Medulla oblongata (tissue), 1 donor: ENCODE results near the gene JPH2.

ENCODE experiments used
- DNase-seq: peaks from one replicate; pipeline ENCODE4 v3.0.0-alpha.2; 2015; ENCODE audit errors: extremely low spot score

JPH2 gene

DNA sequence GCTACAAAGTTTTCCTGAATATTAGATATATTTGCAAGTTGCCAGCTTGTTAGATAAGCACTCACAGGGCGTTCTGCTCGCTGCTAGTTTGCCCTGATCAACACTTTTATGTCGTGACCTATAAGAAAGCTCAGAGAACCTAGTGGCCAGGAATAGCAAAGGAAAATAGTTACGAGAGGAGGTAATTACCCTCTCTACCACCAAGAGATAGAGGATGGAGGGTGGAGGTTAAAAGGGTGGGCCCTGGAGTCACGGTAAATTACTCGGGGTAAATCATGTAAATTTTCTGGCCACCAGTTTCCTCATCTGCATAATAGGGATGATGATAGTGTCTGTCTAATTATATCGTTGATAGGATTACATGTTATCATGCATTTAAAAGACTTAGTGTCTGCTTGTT, 87.2 kb downstream of the JPH2 start:
- DNase-seq: no peak

DNA sequence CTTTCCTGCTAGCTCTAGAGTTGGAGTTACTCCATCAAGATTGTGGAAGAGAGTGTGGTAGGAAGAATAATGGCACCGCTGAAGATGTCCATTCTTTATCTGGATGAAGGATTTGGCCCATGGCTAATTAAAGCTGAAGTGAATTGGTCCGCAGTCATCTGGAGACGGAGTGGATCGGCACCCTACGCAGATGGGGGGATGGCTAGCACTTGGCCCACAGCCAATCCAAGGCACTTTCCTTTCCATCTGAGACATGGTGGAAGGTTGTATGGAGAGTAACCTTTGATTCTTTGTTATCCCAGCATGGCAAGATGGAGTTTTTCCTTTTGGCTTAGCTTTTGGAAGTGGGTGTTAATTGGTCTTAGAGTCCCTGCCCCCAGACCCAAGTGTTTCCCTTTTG, 88.3 kb downstream of the JPH2 start:
- no peak for DNase-seq

DNA sequence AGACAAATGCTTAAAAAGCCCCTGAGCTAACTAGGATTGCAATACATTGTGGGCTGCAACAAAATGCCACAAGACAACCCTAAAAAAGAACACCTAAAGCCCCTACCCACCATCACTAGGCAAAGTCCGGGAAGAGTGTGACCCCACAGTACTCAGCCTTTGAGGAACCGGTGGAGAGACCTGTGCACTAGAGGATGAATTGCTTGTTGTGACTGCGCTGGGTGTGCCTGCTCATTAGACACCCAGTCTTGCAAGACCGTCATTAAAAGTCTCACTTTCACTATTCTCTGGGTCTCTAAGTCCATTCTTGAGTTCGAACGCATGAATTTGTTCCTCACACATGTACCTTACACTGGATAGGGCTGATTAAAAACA, 88.7 kb downstream of the JPH2 start:
- DNase-seq: no peak

DNA sequence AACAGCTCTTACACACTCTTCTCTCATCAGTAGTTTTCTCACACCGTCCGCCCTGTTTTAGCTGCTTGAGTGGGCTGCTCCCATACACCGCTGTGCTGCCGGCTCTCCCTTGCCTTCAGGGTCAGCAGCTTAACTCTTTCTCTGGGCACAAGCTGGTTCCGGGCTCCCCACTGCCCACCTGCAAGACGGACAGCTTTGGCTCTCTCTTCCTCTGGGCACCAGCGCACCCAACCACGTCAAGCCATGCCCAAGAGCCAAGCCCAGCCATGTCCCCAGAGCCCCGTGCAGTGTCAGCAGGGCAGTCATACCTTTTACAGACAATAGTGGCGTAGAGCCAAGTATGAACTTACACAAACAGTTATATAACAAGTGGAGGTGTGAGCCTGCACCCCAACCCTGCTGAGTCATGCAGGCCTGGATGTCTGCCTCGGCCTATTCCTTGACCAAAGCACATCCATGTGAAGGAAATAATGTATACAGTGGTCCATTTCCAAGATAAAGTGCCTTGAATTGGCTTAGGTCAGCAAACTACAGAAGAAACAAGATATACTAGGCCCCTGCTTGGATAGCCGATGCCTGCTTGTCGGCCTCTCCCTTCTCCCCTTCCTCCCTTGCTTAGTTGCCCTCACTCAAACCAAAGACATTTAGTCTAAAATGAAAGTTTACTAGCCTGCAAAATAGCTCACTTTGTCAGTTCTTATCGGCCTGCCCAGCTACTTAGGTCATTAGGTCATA, 89.3 kb downstream of the JPH2 start:
- no peak for DNase-seq

DNA sequence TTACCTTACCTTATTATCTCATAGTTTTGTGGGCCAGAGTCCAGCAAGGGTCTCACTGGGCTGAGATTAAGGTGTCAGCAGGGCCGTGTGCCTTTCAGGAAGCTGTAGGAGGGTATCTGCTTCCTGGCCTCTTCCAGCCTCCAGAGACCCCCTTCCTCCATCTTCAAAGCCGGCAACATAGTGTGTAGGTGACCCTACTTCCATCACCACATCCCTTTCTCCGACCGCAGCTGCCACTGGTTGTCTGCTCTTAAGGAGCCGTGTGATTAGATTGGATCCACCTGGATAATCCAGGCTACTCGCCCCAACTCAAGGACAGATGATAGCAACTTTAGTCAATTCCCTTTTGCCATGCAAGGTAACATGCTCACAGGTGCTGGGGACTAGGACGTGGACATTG, 91.2 kb downstream of the JPH2 start:
- DNase-seq: no peak

DNA sequence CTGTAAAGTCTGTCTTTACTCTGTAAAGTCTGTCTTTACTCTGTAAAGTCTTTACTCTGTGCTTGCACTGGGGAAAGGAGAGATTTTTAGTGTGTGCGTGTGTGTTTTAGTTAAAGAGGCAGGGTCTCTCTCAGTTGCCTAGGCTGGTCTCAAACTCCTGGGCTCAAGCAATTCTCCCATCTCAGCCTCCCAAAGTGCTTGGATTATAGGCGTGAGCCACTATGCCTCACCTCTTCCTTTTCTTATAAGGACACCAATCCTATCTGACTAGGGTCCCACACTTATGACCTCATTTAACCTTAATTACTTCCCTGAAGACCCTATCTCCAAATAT, 93.8 kb downstream of the JPH2 start:
- no peak for DNase-seq

DNA sequence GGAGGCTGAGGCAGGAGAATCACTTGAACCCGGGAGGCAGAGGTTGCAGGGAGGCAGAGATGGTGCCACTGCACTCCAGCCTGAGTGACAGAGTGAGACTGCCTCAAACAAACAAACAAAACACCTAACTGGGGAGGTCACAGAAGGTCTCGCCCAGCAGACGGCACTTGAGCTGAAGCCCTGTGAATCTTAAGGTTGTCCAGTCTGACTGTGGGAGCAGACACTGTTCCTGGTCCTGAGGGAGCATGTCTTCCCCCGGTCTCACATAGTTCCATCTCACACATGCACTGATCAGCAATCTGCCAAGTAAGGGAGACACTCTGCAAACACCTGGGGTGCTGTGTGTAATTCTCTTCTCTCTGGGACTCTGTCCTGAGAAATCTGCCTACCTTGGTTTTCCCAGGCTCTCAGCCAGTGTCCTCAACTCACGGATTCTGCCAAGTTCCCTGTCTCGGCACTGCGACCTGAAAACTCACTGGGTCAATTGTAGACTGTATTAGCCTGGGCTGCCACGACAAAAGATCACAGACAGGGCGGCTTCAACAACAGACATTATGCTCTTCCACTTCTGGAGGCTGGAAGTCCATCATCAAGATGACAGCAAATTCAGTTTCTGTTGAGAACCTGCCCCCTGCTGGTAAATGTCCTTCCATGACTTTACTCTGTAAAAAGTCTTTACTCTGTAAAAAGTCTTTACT, 94.3 kb downstream of the JPH2 start:
- peak; percentile 25 for DNase-seq

DNA sequence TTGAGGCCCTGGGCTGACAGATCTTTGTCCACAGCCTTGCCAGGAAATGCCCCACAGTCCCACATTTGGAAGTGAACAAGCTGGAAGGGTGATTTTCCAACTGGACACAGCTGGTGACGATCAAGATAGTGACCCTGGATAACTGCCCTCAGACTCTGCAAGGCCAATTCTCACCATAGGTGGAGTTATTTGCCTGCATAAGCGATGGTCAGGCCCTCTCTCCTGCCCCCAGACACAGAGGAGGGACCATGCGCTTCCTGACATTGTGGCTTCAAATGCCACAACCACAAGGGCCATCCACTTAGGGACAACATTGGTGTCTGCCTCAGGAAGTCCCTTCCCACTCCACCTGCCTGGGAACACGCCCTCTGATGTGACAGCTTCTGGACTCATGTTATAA, 96.0 kb downstream of the JPH2 start:
- no peak for DNase-seq

DNA sequence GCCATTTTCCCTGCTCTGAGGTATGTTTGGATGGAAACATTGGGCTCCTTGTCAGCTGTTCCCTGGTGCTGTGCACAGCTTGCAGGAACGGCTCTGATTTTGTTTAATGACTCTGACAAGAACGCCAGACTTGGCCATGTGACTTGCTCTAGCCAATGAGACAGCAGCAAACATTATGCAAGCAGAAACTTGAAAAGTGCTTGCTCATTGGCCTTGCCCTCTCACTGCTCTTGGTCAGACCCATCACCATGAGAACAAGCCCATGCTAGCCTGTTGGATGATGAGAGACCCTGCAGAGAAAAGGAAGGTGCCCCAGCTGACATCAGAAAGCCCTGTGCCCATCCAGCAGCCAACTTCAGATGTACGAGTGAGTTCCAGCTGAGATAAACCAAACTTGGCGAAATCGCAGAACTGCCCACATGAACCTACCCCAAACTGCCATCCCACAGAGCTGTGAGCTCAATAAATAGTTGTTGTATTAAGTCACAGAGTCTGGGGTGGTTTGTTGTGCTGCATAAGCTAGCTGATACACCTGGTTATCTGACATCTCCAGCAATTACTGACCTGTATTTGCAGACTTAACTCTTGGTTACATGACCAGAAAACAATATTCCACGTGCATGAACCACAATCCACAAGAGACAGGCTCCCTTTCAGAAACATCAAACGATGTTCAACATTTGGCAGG, 96.9 kb downstream of the JPH2 start:
- no peak for DNase-seq

DNA sequence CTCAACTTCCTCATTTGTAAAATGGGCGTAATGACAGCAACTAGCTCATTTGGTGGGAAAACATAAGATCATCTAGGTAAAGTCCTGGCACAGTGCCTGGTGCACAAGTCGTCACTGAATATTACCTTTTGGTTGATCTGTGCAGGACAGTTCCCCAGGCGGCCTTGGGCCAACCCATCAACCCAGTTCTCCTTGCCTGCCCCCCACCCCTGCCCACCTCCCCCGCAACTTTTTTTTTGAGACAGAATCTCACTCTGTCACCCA, 99.2 kb downstream of the JPH2 start:
- no peak for DNase-seq

DNA sequence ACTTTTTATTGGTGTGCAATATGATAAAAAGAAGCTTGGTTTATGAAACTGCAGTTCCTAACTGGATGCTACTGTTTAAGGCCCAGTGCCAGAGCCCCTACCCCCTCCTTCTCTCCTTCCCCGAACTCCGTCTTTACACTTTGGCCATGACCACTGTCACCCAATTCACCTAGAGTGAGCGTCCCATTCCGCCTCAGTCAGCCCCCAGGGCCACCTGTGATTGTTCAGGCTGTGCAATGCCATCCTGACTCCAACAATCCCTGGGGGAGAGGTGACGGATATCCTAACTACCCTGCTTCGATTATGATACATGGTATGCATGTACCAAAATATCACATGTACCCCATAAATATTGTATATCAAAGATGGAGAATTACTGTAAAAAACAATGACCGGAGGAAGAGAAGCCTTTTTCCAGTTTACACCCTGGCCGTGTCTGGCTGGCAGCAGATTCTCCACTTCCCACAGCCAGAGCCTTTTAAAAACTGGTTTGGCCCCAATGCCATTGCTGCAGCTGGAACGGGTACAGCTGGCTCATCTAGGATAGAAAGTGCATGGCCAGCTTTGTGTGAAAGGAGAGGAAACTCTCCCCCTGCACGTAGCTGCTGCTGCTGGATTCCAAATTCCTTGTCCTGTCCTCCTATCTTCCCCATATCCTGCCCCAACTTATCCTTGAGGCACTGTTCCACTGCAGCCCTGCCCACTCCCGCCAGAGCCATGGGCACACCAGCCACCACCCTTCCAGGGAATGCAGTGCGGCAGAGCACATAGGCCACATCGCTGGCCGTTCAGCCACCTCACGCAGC, 99.7 kb downstream of the JPH2 start:
- DNase-seq: peak; percentile 41

DNA sequence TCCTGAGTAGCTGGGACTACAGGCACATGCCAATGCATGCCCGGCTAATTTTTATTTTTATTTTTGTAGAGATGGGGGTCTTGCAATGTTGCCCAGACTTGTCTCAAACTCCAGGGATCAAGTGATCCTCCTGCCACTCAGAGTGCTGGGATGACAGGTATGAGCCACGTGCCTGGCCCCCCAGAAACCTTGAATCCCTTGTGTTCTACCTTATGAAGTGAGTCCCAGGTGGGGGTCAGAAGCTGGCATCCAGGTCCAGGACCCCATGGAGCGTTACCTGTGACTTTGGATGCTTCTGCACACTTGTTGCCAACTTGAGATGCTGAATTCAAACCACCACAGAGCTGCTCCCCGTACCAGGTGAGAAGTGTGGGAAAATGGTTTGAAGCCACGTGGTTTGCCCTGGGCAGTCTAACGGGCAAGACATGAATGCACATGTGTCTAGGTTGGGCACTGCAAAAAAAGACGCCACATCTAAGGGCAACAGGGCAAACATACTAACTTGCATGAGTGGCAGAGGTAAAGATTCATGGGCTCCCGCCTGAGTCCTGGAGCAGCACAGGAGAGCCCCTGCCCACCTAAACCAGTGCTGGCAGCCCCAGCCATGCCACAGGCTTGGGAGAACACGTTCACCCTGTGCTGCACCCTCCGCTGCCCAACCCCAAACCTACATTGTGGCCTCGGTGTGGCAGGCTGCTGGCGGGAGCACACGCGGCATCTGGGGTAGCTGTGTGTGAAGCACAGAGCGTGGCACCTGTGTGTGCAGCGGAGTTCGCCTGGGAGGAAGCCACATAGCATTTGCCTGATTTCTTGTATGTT, 101.2 kb downstream of the JPH2 start:
- DNase-seq: no peak

DNA sequence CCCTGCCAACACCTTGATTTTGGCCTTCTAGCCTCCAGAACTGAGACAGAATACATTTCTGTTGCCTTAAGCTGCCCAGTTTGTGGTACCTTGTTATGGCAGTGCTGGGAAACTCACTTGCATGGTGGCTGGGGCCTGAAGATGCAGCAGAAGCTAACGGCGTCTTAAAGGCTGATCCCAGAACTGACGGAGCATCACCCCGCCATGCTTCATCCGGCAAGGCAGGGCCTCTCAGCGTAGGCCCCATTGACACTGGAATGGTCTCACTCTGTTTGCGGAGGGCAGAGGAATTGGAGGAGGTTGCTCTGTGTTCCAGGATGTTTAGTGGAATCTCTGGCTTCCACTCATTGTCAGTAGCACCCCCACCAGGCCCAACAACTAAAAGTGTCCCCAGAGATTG, 102.1 kb downstream of the JPH2 start:
- no peak for DNase-seq

DNA sequence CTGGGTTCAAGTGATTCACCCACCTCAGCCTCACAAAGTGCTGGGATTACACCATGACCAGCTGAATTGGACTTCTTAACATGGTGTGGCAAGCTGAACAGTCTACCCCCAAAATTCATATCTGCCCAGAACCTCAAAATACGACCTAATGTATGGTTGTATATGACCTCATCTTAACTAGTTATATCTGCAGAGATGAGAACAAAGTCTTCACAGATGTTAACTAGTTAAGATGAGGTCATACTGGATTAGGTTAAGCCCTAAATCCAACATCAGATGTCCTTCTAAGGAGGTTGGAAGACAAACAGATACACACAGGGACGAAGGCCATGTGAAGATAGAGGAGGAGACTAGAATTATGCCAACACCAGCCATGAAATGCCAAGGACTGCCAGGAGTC, 102.5 kb downstream of the JPH2 start:
- DNase-seq: no peak

DNA sequence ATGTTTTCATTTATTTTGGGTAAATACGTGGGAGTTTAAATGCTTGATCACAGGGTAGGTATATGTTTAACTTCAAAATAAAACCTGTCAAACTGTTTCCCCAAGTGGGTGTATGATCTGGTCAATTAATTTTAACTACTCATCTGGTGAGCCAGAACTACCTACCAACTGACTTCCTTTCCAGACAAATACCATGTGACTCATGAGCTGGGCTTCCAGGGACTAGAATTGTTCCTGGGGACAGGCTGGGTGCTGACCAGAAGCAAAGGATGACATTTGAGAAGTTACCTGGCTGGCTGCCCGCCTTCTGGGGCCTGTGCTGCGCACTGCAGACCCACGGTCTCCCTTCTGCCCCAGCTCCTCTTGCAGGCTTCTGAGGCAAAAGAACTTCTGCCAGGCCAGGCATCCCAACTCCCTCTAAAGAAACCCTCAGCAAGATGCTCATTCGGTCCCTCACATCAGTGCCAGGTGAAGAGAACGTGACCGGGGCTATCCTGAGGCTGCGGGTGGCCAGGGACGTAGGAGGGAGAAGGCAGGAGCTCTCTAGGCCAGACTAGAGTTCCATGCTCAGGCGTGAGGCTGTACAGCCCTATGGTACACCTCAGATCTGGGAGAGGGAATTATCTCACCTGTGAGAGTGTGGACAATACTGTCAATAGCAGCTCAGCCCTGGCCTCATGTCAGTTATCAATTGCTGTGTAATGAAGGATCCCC, 103.6 kb downstream of the JPH2 start:
- DNase-seq: no peak

DNA sequence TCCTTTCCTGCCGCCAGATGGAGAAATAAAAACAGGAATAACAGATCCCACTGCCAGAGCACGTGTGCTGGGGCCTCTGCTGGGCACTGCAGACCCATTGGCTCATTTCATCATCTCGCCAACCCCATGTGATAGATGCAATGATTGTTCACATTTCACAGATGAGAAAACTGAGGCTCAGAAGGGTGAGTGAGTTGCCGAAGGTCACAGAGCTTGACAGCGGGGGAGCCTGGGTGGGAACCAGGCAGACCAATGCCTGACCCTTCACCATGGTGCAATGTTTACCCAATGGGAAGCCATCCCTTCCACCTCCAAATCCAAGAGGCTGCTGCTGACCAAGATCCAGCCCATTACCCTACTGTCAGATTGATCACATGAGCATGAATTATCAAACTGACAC, 105.1 kb downstream of the JPH2 start:
- no peak for DNase-seq

DNA sequence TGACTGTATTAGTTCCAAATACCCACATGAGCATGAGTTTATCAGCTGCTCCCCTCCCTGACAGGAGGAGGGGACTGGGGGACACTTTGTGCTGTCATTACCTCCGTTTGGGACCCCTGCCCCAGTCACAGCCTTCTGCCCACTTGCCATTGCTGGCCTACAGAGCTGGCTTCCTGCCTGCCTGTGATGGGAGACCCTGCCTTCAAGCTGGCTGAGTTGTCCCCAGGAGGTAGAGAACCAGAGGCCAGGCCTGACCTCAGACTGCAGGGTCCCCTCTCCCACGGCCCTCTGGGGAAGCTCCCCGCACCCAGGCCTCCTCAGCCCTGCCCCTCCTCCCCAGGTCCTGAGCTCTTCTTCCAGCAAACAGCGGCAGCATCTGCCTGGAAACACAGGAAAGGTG, 105.5 kb downstream of the JPH2 start:
- no peak for DNase-seq

DNA sequence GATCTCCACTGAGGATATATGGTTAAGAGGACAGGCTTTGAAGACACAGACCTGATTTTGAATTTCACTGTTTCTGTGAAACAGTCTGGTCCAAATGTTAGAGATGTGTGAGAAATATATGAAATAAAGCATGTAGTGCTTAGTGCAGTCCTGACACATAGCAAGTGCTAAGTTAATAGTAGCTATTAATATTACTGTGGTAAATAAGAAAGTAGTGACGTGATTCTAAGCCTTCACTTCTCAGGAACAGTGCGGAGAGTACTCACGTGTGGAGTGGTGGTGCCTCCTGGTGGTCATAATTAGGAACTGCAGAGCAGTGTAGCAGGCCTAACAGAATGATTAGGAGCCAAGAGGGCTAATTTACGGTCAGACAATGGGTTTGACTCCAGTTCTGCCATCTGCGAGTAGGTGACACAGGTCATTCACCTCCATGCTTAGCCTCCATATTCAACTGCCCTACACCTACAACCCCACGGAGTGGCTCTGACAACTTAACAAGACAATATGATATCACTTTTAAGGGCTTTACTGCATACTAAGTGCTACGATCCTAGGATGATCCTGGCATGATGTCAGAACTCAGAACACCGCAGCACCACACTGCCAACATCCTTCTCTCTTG, 106.2 kb downstream of the JPH2 start:
- peak; percentile 91 for DNase-seq

DNA sequence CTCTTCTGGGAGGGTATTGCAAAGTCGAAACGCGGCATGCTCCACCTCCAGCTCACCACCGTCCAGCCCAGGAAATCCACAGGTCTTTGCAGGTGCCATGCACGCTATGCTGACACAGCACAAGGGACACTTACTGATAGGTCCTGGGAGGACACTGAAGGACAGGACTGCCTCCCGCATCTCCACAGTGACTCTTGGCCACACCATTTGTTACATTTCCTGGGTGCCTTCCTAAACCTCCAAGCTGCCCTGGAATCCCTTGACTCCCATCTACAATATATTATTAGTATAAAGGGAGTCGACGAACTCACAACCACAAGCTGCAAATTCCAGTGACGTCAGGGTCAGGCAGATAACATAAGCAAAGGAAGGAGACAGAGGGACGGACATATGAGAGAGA, 106.9 kb downstream of the JPH2 start:
- DNase-seq: no peak

DNA sequence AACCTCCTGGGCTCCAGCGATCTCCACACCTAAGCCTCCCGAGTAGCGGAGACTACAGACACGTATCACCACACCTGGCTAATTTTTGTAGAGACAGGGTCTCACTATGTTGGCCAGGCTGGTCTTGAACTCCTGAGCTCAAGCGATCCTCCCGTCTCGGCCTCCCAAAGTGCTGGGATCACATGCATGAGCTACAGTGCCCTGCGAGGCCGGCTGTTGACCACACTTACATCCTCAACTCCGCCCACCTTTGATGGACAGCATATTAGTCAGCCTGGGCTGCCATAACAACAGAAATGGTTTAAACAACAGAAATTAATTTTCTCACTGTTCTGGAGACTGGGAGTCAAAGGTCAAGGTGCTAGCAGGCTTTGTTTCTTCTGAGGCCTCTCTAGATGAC, 107.7 kb downstream of the JPH2 start:
- DNase-seq: no peak

DNA sequence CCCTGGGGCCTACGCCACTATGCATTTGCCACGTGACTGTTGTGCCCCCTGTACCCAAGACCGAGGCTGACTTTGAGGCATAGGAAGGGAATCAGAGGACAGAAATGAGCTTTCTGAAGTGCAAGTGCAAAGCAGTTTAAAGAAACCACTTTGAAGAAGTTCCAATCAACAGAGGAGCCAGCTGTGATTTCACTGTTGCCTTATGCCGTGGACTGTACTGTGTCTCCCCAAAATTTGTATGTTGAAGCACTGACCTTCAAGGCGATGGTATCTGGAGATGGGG, 111.1 kb downstream of the JPH2 start:
- no peak for DNase-seq
